ENCODE data around the gene ACP3.
"Not testable (repeated sequence)": the region's sequence is repeated elsewhere in the genome, so short reads cannot be mapped to it uniquely, and the experiment has no call there.

Gene ACP3

DNA sequence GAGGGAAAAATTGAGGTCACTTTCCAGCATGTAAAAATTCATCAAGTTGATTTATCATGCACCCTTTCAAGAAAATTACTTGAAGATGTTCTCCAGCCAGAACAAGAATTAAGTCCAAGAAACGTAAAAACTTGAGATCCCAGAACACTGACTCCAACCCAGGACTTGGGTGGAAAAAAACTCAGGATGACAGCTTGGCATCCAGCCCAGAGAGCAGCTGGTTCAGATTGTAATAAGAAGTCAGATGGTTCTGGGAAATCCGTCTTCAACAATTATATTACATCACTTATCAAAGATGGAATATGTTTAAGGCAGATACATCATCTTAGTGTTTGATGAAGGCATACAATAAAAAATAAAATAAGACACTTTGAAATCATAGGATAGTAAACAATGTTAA, 77.1 kb downstream of the ACP3 start:
- Mint-ChIP-seq H3K27ac (no peak overlapping the region), H3K9me3 (no peaks in the 10 kb centered on the region), H3K4me1 (ENCODE audit: low read depth) (no peaks in the 10 kb centered on the region), H3K4me3 (no peak overlapping the region), H3K27me3 (no peaks in the 10 kb centered on the region), H3K36me3 (ENCODE audit: low read depth) (no peaks in the 10 kb centered on the region)
- intact Hi-C loops (cut with micrococcal nuclease) = loop anchor here (10.0 kb wide), 1 partner anchor 360 kb away; the partner anchor contains the start of gene CPNE4

DNA sequence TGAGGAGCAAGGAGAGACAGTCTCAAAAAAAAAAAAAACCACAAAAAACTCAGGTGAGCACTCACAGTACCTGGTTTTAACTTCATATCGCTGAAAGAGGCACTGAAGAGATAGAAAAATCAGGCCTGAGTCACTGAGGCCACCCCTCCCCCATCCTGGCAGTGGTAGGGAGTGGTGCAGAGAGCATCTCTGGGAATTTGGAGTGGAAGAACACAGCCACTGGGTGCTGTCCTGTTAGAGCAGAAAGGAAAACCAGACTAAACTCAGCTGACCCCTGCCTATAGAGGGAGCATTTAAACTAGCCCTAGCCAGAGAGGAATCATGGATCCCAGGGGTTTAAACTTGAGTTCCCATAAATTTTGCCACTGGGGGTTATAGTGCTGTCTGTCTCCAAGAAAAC, 77.9 kb downstream of the ACP3 start:
- H3K27ac Mint-ChIP-seq = no peak overlapping the region
- H3K27me3 Mint-ChIP-seq = no peaks in the 10 kb centered on the region
- H3K4me3 Mint-ChIP-seq = no peak overlapping the region
- intact Hi-C loops (cut with micrococcal nuclease) = loop anchor here (10.0 kb wide), 1 partner anchor 360 kb away; the partner anchor contains the start of gene CPNE4
- no peaks in the 10 kb centered on the region for H3K4me1 Mint-ChIP-seq (ENCODE audit: low read depth)
- no peaks in the 10 kb centered on the region for H3K36me3 Mint-ChIP-seq (ENCODE audit: low read depth)
- no peaks in the 10 kb centered on the region for H3K9me3 Mint-ChIP-seq

DNA sequence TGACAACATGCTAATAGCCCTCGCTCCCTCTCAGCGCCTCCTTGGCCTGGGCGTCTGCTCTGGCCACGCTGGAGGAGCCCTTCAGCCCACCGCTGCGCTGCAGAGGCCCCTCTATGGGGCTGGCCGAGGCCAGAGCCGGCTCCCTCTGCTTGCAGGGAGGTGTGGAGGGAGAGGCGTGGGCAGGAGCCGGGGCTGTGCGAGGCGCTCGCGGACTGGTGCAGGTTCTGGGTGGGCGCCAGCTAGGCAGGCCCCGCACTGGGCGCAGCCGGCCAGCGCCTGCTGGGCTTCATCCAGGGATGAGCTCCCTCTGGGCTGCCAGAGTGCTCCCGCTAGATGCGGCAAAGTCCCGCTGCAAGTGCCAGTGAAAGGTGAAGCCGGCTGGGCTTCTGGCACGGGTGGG, 79.0 kb downstream of the ACP3 start:
- H3K27ac Mint-ChIP-seq = no peak overlapping the region
- H3K27me3 Mint-ChIP-seq = no peaks in the 10 kb centered on the region
- intact Hi-C loops (cut with micrococcal nuclease) = loop anchor here (10.0 kb wide), 1 partner anchor 361 kb away; the partner anchor contains the start of gene CPNE4

DNA sequence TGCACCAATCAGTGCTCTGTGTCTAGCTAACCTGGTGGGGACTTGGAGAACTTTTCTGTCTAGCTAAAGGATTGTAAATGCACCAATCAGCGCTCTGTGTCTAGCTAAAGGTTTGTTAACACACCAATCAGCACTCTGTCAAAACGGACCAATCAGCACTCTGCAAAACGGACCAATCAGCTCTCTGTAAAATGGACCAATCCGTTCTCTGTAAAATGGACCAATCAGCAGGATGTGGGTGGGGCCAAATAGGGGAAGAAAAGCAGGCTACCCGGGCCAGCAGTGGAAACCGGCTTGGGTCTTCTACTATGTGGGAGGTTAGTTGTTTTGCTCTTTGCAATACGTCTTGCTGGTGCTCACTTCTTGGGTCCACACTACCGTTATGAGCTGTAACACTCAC, 79.6 kb downstream of the ACP3 start:
- not testable (repeated sequence) for H3K9me3 Mint-ChIP-seq; H3K4me3 Mint-ChIP-seq; H3K27ac Mint-ChIP-seq; H3K4me1 Mint-ChIP-seq (ENCODE audit: low read depth); H3K36me3 Mint-ChIP-seq (ENCODE audit: low read depth); H3K27me3 Mint-ChIP-seq
- intact Hi-C loops (cut with micrococcal nuclease) = loop anchor here (10.0 kb wide), 1 partner anchor 362 kb away; the partner anchor contains the start of gene CPNE4

More for the DNA sequence above, 79.0 kb downstream of the ACP3 start:
- H3K9me3 Mint-ChIP-seq = no peaks in the 10 kb centered on the region
- H3K4me1 Mint-ChIP-seq (ENCODE audit: low read depth) = no peaks in the 10 kb centered on the region
- H3K4me3 Mint-ChIP-seq = no peak overlapping the region
- no peaks in the 10 kb centered on the region for H3K36me3 Mint-ChIP-seq (ENCODE audit: low read depth)

DNA sequence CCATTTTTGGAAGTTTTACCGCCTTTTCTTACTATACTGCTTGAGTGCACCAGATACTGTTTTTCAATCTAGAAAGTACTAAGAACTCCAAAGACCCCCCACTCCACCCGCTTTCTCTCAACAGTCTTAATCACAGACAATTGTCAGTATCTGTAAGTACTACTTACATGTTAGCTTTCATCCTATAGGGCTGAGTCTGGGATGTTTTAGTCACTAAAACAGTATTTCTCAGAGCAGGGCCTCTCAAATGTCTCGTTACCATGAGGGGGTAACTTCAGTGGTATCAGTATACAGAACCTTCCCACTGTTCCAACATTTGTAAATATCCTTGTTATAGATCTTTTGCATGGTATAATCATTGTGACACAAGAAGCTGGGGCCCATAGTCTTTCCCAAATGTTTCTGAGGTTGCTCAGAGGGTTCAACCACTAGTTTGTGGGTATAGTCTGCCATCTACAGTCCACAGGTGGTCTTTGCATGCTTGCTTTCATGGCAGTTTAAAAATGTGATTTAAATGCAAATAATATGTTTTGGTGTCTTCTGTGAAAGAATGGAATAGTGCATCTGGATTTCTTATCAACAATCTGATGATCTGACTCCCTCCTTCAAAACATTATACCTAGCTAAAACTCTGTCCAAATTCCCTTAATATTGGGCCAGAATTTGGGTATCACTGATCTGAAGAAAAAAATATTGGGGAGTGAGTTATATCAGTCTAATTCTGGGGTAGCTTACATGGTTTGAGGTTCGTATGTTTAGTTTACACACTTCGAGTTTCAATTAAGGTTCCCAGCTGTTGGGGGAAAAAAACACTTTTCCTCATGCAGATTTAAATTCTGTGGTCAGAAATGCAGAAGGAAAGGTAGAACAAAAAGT, 82.1 kb downstream of the ACP3 start:
- intact Hi-C loops (cut with micrococcal nuclease) = loop anchor here (1.0 to 10.0 kb wide), 3 partner anchors 47 to 364 kb away; partner anchors contain the start of gene CPNE4
- Mint-ChIP-seq H3K36me3 (ENCODE audit: low read depth) (no peaks in the 10 kb centered on the region), H3K4me3 (no peak overlapping the region), H3K27ac (no peak overlapping the region), H3K9me3 (no peaks in the 10 kb centered on the region), H3K27me3 (no peaks in the 10 kb centered on the region), H3K4me1 (ENCODE audit: low read depth) (no peaks in the 10 kb centered on the region)

DNA sequence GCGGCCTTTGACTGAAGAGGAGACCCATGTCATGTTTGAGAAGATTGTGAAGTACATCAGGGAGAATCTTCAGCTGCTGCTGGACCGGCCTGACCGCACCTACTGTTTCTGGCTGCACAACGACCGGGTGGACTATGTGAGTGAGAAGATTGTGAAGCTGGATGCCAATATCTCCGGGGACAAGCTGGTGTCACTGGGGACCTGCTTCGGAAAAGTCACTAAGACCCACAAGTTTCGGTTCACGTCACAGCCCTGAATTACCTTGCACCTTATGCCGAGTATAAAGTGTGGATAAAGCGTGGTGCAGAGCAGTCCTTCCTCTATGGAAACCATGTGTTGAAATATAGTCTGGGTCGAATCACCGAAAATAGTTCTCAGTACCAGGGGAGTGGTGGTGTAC, 84.0 kb downstream of the ACP3 start:
- Mint-ChIP-seq H3K4me1 (ENCODE audit: low read depth) (peaks cover 7% of the 10 kb centered on the region), H3K4me3 (no peak overlapping the region), H3K36me3 (ENCODE audit: low read depth) (no peaks in the 10 kb centered on the region), H3K9me3 (no peaks in the 10 kb centered on the region), H3K27ac (no peak overlapping the region), H3K27me3 (no peaks in the 10 kb centered on the region)
- intact Hi-C loops (cut with micrococcal nuclease) = no loop called here

DNA sequence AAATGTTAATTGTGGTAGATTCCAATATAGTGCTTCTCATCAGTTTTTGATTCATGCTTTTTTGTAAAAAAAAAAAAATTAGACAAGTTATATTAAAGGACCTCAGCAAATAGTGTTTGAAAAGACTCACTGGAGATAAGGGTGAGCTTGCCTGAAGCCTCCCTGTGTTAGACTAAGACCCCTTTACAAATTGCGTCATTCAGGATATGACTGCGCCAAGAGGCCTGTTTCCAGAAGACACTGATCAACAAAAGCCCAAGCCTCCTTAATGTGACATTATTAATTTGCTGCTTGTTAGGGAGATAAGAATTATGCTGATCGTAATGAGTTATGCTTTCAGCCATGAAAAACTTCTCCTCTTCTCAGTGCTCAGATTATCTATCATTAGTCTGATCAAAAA, 87.1 kb downstream of the ACP3 start:
- Mint-ChIP-seq H3K27ac (no peak overlapping the region), H3K9me3 (no peaks in the 10 kb centered on the region), H3K4me1 (ENCODE audit: low read depth) (peaks cover 19% of the 10 kb centered on the region), H3K4me3 (no peak overlapping the region), H3K36me3 (ENCODE audit: low read depth) (no peaks in the 10 kb centered on the region), H3K27me3 (no peaks in the 10 kb centered on the region)
- intact Hi-C loops (cut with micrococcal nuclease) = no loop called here

DNA sequence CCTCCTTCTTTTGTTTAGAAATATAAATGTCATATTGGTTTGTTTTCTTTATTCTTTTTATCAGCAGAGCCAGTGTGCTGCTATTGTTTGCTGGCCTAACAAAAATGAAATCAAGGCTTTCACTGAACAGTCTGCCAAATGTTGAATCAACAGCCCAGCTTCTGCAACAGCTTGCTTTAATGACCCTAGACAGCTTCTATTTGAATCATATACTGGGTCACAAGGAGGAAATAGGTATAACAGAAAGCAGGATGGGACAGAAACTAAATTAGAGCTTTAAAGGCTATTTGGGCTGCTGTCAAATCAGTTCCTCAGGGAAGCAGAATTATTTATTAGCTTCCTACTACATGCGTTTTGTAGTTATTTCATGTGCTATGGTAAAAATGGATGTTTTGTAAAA, 88.0 kb downstream of the ACP3 start:
- intact Hi-C loops (cut with micrococcal nuclease) = no loop called here
- H3K36me3 Mint-ChIP-seq (ENCODE audit: low read depth) = no peaks in the 10 kb centered on the region
- H3K27ac Mint-ChIP-seq = no peak overlapping the region
- H3K4me3 Mint-ChIP-seq = no peak overlapping the region
- H3K9me3 Mint-ChIP-seq = no peaks in the 10 kb centered on the region
- H3K27me3 Mint-ChIP-seq = no peaks in the 10 kb centered on the region
- peaks cover 19% of the 10 kb centered on the region for H3K4me1 Mint-ChIP-seq (ENCODE audit: low read depth)

DNA sequence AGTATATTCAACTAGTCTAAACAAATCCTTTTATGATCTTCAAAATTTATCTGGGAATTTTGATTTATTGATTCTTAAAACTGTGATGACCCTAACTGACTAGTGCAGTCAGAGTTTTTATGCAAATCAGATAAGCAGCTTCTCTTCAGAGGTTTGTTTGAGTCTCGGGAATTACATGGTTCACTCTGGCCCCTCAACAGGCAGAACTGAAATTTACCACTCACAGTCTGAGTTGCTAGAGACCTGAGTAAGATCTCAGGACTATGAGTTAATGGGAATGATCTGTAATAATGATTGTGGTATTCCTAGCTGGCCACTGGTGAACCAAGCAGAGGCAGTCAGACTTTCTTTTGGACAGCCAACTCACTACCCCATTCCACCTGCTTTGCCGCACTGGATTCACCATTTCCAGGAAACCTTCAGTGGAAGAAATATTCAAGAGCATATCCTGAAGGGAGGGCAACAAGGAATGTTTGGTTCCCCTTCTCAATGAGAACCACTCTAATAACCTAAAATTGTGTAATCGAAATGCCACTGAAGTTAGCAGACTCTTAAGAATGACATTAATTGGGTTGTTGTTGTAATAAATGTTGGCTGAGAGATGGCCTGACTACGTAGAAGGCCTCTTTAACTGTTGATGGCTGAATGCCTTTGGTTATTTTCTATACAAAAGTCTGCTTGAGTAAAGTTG, 88.5 kb downstream of the ACP3 start:
- intact Hi-C loops (cut with micrococcal nuclease) = no loop called here
- no peaks in the 10 kb centered on the region for H3K36me3 Mint-ChIP-seq (ENCODE audit: low read depth)
- H3K27ac Mint-ChIP-seq = peak overlapping the region; percentile 53
- H3K4me1 Mint-ChIP-seq (ENCODE audit: low read depth) = peaks cover 19% of the 10 kb centered on the region
- no peaks in the 10 kb centered on the region for H3K9me3 Mint-ChIP-seq
- no peaks in the 10 kb centered on the region for H3K27me3 Mint-ChIP-seq
- no peak overlapping the region for H3K4me3 Mint-ChIP-seq

DNA sequence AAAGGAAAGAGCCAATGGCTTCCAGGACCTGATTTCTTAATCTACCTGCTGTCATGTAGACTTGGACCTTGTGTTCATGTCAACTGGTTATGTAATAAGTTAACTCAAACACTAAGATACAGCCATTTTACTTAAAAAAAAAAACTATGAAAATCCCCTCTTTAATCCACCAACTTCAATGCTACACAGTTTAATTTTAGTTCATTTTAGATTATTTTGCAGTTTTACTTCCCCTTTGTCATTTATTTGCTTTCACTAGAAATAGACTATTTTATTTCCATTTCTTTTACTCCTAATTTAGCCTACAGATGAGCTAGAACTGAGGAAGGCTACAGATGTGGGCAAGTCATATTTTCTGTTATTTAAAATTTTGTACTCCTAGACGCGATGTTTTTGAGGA, 89.4 kb downstream of the ACP3 start:
- no peaks in the 10 kb centered on the region for H3K36me3 Mint-ChIP-seq (ENCODE audit: low read depth)
- H3K27me3 Mint-ChIP-seq = no peaks in the 10 kb centered on the region
- no peak overlapping the region for H3K4me3 Mint-ChIP-seq
- intact Hi-C loops (cut with micrococcal nuclease) = no loop called here
- peaks cover 19% of the 10 kb centered on the region for H3K4me1 Mint-ChIP-seq (ENCODE audit: low read depth)
- H3K9me3 Mint-ChIP-seq = no peaks in the 10 kb centered on the region
- peak overlapping the region; percentile 53 for H3K27ac Mint-ChIP-seq

DNA sequence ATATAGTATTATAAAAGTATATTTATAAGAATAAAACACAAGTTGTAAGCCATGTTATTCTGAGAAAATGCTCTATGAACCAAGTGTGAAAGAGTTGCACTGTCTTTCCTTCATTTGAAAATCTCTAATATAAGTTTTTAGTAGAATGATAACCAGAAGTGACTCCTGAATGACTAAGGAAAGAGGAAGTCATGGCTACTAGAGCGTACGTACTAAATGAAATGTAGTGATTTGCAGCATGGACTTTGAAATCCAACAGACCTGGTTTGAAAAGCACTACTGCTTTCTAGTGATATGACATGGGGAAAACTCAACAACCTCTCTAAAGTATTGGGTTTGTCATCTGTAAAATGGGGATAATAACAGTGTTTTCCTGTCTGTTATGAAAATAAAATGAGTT, 89.8 kb downstream of the ACP3 start:
- Mint-ChIP-seq H3K27ac (peak overlapping the region; percentile 53), H3K27me3 (no peaks in the 10 kb centered on the region), H3K9me3 (no peaks in the 10 kb centered on the region), H3K4me1 (ENCODE audit: low read depth) (peaks cover 19% of the 10 kb centered on the region), H3K4me3 (no peak overlapping the region), H3K36me3 (ENCODE audit: low read depth) (no peaks in the 10 kb centered on the region)
- intact Hi-C loops (cut with micrococcal nuclease) = no loop called here

All from dendritic cell treated with granulocyte-macrophage colony-stimulating factor and Interleukin-4, amounts not matched to agents 40 ng/mL and 50 ng/mL, for 4 days (primary cell).